ENCODE measurements around the gene IL1RL2. TPM values are rescaled to one million over a fixed set of nuclear protein-coding genes. Genes with fewer than 3 reads are reported as not detected.

The IL1RL2 gene
- total RNA-seq, 1 experiment from 2014 or later = not detected

- POLR2A ChIA-PET = no interaction called here
Measured at GRCh38 chr2:102262216-102263129, 75.7 kb downstream of the IL1RL2 start.

DNA sequence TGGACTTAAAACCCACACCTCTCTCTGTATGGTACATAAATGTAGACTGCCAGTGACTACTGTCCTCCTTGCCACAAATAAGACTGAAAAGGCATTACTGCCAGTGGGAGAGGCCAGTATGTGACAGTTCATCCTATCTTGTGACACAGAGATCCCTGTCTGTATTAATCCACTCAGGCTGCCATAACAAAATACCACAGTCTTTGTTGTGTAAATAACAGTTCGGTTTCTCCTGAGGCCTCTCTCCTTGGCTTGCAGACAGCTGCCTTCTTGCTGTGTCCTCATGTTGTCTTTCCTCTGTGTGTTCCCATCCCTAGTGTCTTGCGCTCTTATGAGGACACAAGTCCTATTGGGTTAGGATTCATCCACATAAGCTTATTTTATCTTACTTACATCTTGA lies 78.1 kb downstream of the IL1RL2 start:
- H3K4me2 ChIP-seq (ENCODE audit: low read length) = no peak overlapping the region
- CTCF ChIA-PET = interaction anchor here (2.2 kb wide), 1 partner anchor 24 kb away, joined by 5 read pairs; no protein-coding TSS in a partner anchor
- H3K4me1 ChIP-seq (ENCODE audit: control insufficient read depth in 1 of 2, insufficient read depth in 2 of 2, low read length in 2 of 2) = no peaks in the 10 kb centered on the region
- no TSS peak for BruUV-seq (replicated peaks)
- ATAC-seq (no peak), DNase-seq (ENCODE audit: low read depth, low spot score) (no peak)
- no peaks in the 10 kb centered on the region for H4K20me1 ChIP-seq (ENCODE audit: insufficient read depth)
- RAD21 ChIA-PET (ENCODE audit: low non-redundant PET in 1 of 2, low total read pairs in 2 of 2, uncharacterized antibody in 2 of 2, unreplicated experiment in 2 of 2) = no interaction called here
- H3K36me3 ChIP-seq (ENCODE audit: control insufficient read depth in 1 of 2, insufficient read depth in 2 of 2, low read length in 2 of 2) = no peaks in the 10 kb centered on the region
- intact Hi-C loops (cut with micrococcal nuclease) = no loop called here
- H2AFZ ChIP-seq (ENCODE audit: low read depth, low read length, poor library complexity, severe bottlenecking) = no peak overlapping the region
- no peak overlapping the region for H3K27ac ChIP-seq (ENCODE audit: low read depth, low read length)
- H3K9me3 ChIP-seq (ENCODE audit: control insufficient read depth in 1 of 2, insufficient read depth in 1 of 2, low read depth in 1 of 2, low read length in 2 of 2) = no peaks in the 10 kb centered on the region
- no peak overlapping the region for H3K4me3 ChIP-seq (replicated peaks in 1 of 2; ENCODE audit: low read depth in 1 of 2, low read length in 2 of 2)
- no peaks in the 10 kb centered on the region for H3K9me2 ChIP-seq (ENCODE audit: insufficient read depth)
- POLR2A ChIA-PET = no interaction called here
- TF ChIP-seq EZH2phosphoT487 (IDR thresholded peaks at IDR 0.05; ENCODE audit: borderline replicate concordance) = no peak
- no peaks in the 10 kb centered on the region for H3K79me2 ChIP-seq (ENCODE audit: insufficient read depth, low read length)
- H3K27me3 ChIP-seq (ENCODE audit: insufficient read depth, low read length) = peaks cover 7% of the 10 kb centered on the region; the same call in 1 of the 2 replicates
- H3K9ac ChIP-seq (ENCODE audit: low read length) = no peak overlapping the region

More at GRCh38 chr2:102262216-102263129, 75.7 kb downstream of the IL1RL2 start:
- Histone ChIP-seq H3K27ac (ENCODE audit: low read depth, low read length) (no peak overlapping the region), H3K9me2 (ENCODE audit: insufficient read depth) (no peaks in the 10 kb centered on the region), H2AFZ (ENCODE audit: low read depth, low read length, poor library complexity, severe bottlenecking) (no peak overlapping the region), H3K27me3 (ENCODE audit: insufficient read depth, low read length) (no peaks in the 10 kb centered on the region), H3K4me3 (replicated peaks in 1 of 2; ENCODE audit: low read depth in 1 of 2, low read length in 2 of 2) (no peak overlapping the region), H3K4me2 (ENCODE audit: low read length) (no peak overlapping the region), H3K9me3 (ENCODE audit: control insufficient read depth in 1 of 2, insufficient read depth in 1 of 2, low read depth in 1 of 2, low read length in 2 of 2) (no peaks in the 10 kb centered on the region), H3K79me2 (ENCODE audit: insufficient read depth, low read length) (no peaks in the 10 kb centered on the region), H3K9ac (ENCODE audit: low read length) (no peak overlapping the region), H3K4me1 (ENCODE audit: control insufficient read depth in 1 of 2, insufficient read depth in 2 of 2, low read length in 2 of 2) (peaks cover 0 to 8% of the 10 kb centered on the region in 2 experiments; a peak in 1 of 4 replicates), H3K36me3 (ENCODE audit: control insufficient read depth in 1 of 2, insufficient read depth in 2 of 2, low read length in 2 of 2) (no peaks in the 10 kb centered on the region), H4K20me1 (ENCODE audit: insufficient read depth) (no peaks in the 10 kb centered on the region)
- TF ChIP-seq MAX (IDR thresholded peaks at IDR 0.05) (no peak), SIN3A (IDR thresholded peaks at IDR 0.05; ENCODE audit: low read depth) (no peak), ZNF274 (IDR thresholded peaks at IDR 0.05; ENCODE audit: low read depth, low read length) (no peak), ZFX (IDR thresholded peaks at IDR 0.05) (no peak)
- ATAC-seq = no peak
- no TSS peak for BruUV-seq (replicated peaks)
- CTCF ChIA-PET = no interaction called here
- no peak for DNase-seq (ENCODE audit: low read depth, low spot score)
- intact Hi-C loops (cut with micrococcal nuclease) = no loop called here
- RAD21 ChIA-PET (ENCODE audit: low non-redundant PET in 1 of 2, low total read pairs in 2 of 2, uncharacterized antibody in 2 of 2, unreplicated experiment in 2 of 2) = no interaction called here

Measured in HCT116 (cell line).